ENCODE data around the gene LIAS. TPM values are rescaled to one million over a fixed set of nuclear protein-coding genes. Genes with fewer than 3 reads are reported as not detected.
"Not testable (repeated sequence)": the region's sequence is repeated elsewhere in the genome, so short reads cannot be mapped to it uniquely, and the experiment has no call there.

Gene LIAS
- total RNA-seq: 10 to 100 TPM; 14.2 to 14.5 TPM

DNA sequence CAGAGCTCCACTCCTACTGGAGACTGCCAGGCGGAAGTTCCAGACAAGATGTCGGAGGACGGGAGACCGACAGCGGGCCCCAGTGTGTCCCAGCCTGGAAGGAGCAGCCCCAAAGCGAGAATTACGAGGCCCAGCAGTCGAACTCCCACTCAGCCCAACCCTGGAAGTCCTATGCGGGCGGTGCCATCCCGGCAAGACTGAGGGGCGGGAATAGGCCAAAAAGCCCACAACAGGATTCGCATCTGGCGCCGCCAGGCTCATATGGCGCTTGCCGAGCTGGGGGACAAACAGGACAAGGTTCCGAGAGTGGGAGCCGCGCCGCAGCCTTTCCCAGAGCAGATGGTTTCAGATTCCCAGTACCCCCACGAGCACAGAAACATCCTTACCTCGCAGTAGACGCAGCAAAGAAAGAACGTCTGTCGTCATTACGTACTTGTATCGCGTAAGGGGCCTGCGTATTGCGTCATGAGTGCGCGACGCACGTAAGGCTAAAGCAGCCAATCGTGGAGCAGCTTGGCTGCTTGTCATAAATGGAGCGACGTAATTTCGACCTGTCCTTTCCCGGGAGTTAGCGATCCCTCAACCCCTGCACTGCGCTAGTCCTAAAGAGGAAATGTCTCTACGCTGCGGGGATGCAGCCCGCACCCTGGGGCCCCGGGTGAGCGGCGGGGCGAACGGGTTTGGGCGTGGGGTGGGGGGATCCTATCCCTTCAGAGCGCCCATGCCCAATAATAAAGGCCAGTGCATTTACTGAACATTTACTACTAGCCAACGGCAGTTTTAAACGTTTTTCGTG lies at the start of gene LIAS, which contains the start of gene RPL9:
TSS of gene LIAS (plus strand) at position 552 of the 796 bp plus-strand sequence. CDS start at position 614, 62 bp downstream.
TSS of gene RPL9 (minus strand) at position 418 of the 796 bp plus-strand sequence. CDS start 483 bp downstream, outside the sequence.
- Mint-ChIP-seq H3K4me1 (peaks cover 49% of the 10 kb centered on the region), H3K27me3 (no peaks in the 10 kb centered on the region), H3K4me3 (peak within 1 kb of the TSS; percentile 98), H3K9me3 (no peaks in the 10 kb centered on the region), H3K36me3 (ENCODE audit: low read depth) (peaks cover 44% of the 10 kb centered on the region), H3K27ac (peak within 1 kb of the TSS; percentile 100)
- DNase-seq: peak; percentile 95
- ChIA-PET POLR2A (no interaction called here), CTCF (interaction anchor here (0.6 to 6.5 kb wide), 6 partner anchors 11 to 1267 kb away, joined by 3 to 31 read pairs (median 3); partner anchors contain the start of gene PDS5A)

- no peaks in the 10 kb centered on the region for H3K9me3 Mint-ChIP-seq
- no peak overlapping the region for H3K4me3 Mint-ChIP-seq
- ChIA-PET CTCF (no interaction called here), POLR2A (no interaction called here)
- peaks cover 9% of the 10 kb centered on the region for H3K27me3 Mint-ChIP-seq
- no peak overlapping the region for H3K27ac Mint-ChIP-seq
- no peak for DNase-seq
- no peaks in the 10 kb centered on the region for H3K36me3 Mint-ChIP-seq (ENCODE audit: low read depth)
- no peaks in the 10 kb centered on the region for H3K4me1 Mint-ChIP-seq
Observed at GRCh38 chr4:39410415-39410814, 48.4 kb upstream of the LIAS start.

DNA sequence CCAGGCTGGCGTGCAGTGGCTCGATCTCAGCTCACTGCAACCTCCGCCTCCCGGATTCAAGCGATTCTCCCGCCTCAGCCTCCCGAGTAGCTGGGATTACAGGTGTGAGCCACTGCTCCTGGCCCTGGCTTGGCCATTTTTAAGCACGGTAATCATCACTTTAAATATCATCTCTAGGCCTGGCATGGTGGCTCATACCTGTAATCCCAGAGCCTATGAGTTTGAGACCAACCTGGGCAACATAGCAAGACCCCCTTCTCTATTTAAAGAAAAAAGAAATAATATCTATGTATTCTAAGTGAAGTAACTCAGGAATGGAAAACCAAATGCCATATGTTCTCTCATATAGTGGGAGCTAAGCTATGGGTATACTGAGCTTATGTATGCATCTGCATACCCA lies 47.3 kb upstream of the LIAS start:
- H3K9me3 Mint-ChIP-seq; H3K4me3 Mint-ChIP-seq; H3K27me3 Mint-ChIP-seq; H3K27ac Mint-ChIP-seq; POLR2A ChIA-PET; DNase-seq; CTCF ChIA-PET; H3K4me1 Mint-ChIP-seq; H3K36me3 Mint-ChIP-seq (ENCODE audit: low read depth): not testable (repeated sequence)

DNA sequence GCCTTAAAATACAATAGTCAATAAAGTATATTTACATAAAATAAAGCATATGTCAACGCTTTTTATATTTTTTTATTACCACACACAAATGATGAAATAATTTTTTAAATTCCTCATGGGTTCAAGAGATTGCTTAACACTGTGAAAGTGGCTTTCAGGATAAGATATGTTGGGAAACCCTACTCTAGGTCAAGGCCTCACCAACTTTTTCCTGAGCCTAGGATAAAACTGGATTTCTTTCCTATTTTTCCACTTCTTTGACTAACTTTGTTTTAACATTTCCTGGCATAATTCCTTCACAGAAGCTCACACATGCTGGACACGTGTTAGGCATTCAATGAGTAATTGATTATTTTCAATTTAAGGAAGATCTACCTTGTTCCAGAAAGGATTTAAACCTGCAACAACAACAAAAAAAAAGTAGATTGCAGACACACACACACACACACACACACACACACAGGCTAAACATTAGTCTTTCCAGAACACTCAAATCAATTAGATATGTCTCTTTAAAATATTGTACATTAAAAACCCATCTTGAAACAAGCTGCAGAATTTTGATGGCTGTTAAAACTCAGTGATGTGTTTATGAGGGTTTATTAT lies 43.1 kb upstream of the LIAS start:
- ChIA-PET POLR2A (interaction anchor here (0.7 kb wide), 1 partner anchor 761 kb away, joined by 3 read pairs; no protein-coding TSS in a partner anchor), CTCF (interaction anchor here (0.8 to 1.3 kb wide), 2 partner anchors 13 to 53 kb away, joined by 3 to 4 read pairs; no protein-coding TSS in a partner anchor)
- Mint-ChIP-seq H3K27ac (no peak overlapping the region), H3K27me3 (peaks cover 2% of the 10 kb centered on the region), H3K9me3 (no peaks in the 10 kb centered on the region), H3K36me3 (ENCODE audit: low read depth) (no peaks in the 10 kb centered on the region), H3K4me3 (no peak overlapping the region), H3K4me1 (no peaks in the 10 kb centered on the region)
- no peak for DNase-seq

GRCh38 chr4:39422247-39422646 lies 36.6 kb upstream of the LIAS start:
- ChIA-PET POLR2A (no interaction called here), CTCF (interaction anchor here (0.6 to 1.4 kb wide), 3 partner anchors 24 to 77 kb away, joined by 3 to 5 read pairs (median 5); no protein-coding TSS in a partner anchor)
- H3K27ac Mint-ChIP-seq: no peak overlapping the region
- no peak for DNase-seq
- peaks cover 2% of the 10 kb centered on the region for H3K27me3 Mint-ChIP-seq
- H3K4me1 Mint-ChIP-seq: no peaks in the 10 kb centered on the region
- H3K9me3 Mint-ChIP-seq: no peaks in the 10 kb centered on the region
- H3K36me3 Mint-ChIP-seq (ENCODE audit: low read depth): no peaks in the 10 kb centered on the region
- H3K4me3 Mint-ChIP-seq: no peak overlapping the region

- H3K27me3 Mint-ChIP-seq, POLR2A ChIA-PET: not testable (repeated sequence)
- CTCF ChIA-PET: interaction anchor here (0.6 to 1.8 kb wide), 2 partner anchors 8 to 13 kb away, joined by 3 to 5 read pairs; no protein-coding TSS in a partner anchor
Observed at GRCh38 chr4:39425297-39425696, 33.6 kb upstream of the LIAS start.

GRCh38 chr4:39426728-39427127 lies 32.1 kb upstream of the LIAS start:
- no peak for DNase-seq
- ChIA-PET CTCF (interaction anchor here (0.6 kb wide), 1 partner anchor 705 kb away, joined by 4 read pairs; no protein-coding TSS in a partner anchor), POLR2A (no interaction called here)
- Mint-ChIP-seq H3K27ac (no peak overlapping the region), H3K9me3 (no peaks in the 10 kb centered on the region), H3K4me1 (no peaks in the 10 kb centered on the region), H3K27me3 (no peaks in the 10 kb centered on the region), H3K36me3 (ENCODE audit: low read depth) (no peaks in the 10 kb centered on the region), H3K4me3 (no peak overlapping the region)

More at GRCh38 chr4:39425297-39425696, 33.6 kb upstream of the LIAS start:
- not testable (repeated sequence) for H3K36me3 Mint-ChIP-seq (ENCODE audit: low read depth); H3K4me1 Mint-ChIP-seq; DNase-seq; H3K9me3 Mint-ChIP-seq; H3K4me3 Mint-ChIP-seq
- H3K27ac Mint-ChIP-seq: peak overlapping the region; percentile 31

GRCh38 chr4:39427520-39428114 lies 31.2 kb upstream of the LIAS start:
- no peak for DNase-seq
- no peaks in the 10 kb centered on the region for H3K4me1 Mint-ChIP-seq
- H3K36me3 Mint-ChIP-seq (ENCODE audit: low read depth): no peaks in the 10 kb centered on the region
- CTCF ChIA-PET: interaction anchor here (0.6 to 1.4 kb wide), 5 partner anchors 8 to 1289 kb away, joined by 3 to 5 read pairs (median 3); no protein-coding TSS in a partner anchor
- POLR2A ChIA-PET: no interaction called here
- H3K4me3 Mint-ChIP-seq: no peak overlapping the region
- no peaks in the 10 kb centered on the region for H3K9me3 Mint-ChIP-seq
- H3K27ac Mint-ChIP-seq: no peak overlapping the region
- H3K27me3 Mint-ChIP-seq: no peaks in the 10 kb centered on the region

GRCh38 chr4:39429476-39430334 lies 29.2 kb upstream of the LIAS start:
- Mint-ChIP-seq H3K9me3 (no peaks in the 10 kb centered on the region), H3K27ac (no peak overlapping the region), H3K27me3 (no peaks in the 10 kb centered on the region), H3K36me3 (ENCODE audit: low read depth) (no peaks in the 10 kb centered on the region), H3K4me3 (no peak overlapping the region), H3K4me1 (no peaks in the 10 kb centered on the region)
- CTCF ChIA-PET: interaction anchor here (0.6 to 1.0 kb wide), 2 partner anchors 13 to 929 kb away, joined by 3 read pairs; no protein-coding TSS in a partner anchor
- no peak for DNase-seq
- POLR2A ChIA-PET: no interaction called here

- no peaks in the 10 kb centered on the region for H3K9me3 Mint-ChIP-seq
- ChIA-PET CTCF (interaction anchor here (0.6 to 1.7 kb wide), 3 partner anchors 9 to 1248 kb away, joined by 3 to 5 read pairs (median 3); no protein-coding TSS in a partner anchor), POLR2A (no interaction called here)
- H3K27ac Mint-ChIP-seq: no peak overlapping the region
- H3K4me3 Mint-ChIP-seq: no peak overlapping the region
- no peaks in the 10 kb centered on the region for H3K4me1 Mint-ChIP-seq
- H3K36me3 Mint-ChIP-seq (ENCODE audit: low read depth): no peaks in the 10 kb centered on the region
- peaks cover 4% of the 10 kb centered on the region for H3K27me3 Mint-ChIP-seq
- no peak for DNase-seq
Observed at GRCh38 chr4:39433878-39434492, 24.9 kb upstream of the LIAS start.

DNA sequence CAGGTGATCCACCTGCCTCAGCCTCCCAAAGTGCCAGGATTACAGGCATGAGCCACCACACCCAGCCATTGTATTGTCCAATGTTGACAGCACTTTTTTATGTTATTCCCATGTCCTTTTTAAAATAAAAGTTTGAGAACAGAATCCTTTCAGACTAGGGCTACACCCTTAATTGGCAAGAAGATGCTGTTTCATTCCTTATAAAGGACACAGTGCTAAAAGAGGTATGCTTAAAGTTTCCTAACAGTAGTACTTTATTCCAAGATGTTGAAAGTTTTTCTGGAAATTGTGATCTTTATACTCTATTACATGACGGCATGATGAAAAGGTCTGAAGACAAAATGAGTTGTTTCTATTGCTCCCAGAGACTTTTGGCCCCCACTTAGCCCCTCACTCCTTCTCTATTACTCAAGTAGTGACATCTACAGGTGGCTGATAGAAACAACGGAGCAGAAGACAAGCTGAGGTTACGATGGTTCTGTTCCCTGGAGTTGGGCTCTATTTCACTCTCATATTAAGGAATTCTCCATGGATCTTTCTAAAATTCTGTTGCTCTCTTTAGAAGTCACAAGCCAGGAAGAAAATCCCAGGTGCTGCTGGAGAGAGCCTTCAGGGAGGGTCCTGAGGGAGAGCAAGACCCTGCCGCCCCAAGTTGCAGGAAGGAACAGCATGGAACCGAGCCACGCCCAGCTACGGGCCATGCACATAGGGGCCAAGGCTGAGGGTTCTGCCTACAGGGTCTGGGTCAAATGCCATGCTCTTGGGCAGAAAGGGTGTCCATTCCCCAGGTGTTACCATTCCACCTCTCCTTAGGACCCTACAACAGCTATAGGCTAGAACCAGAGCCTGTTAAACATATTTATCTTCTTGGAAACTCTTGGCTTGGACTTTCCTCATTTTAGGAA lies 22.9 kb upstream of the LIAS start:
- ChIA-PET CTCF (no interaction called here), POLR2A (no interaction called here)
- DNase-seq: no peak
- Mint-ChIP-seq H3K4me3 (no peak overlapping the region), H3K9me3 (no peaks in the 10 kb centered on the region), H3K27ac (no peak overlapping the region), H3K36me3 (ENCODE audit: low read depth) (no peaks in the 10 kb centered on the region), H3K27me3 (peaks cover 4% of the 10 kb centered on the region), H3K4me1 (no peaks in the 10 kb centered on the region)

Measured in activated CD4-positive, alpha-beta T cell treated with anti-CD3 and anti-CD28 coated beads, Interleukin-2, amount 10 ng/mL, durations not matched to agents 7 days and 5 days (primary cell).